Endothelial cell of umbilical vein (primary cell): Measurements from ENCODE around the gene POLE2. TPM values are rescaled to one million over a fixed set of nuclear protein-coding genes. Genes with fewer than 3 reads are reported as not detected.

Experiments used
- BruUV-seq: library from RNA; stranded (reverse); fragments of 400-500 nt; replicated peaks from 2 replicates; lab custom pipeline; 2021; lab: Mats Ljungman, UMichigan
- CTCF ChIA-PET: fragments of 300-600, 350-600 bp; sonication (Branson Sonifier 250); formaldehyde crosslinking; loops from one replicate; lab custom pipeline; 2021; ENCODE audit warnings: antibody characterized with exemption, inconsistent platforms; lab: Charles Lee
- POLR2A ChIA-PET: fragments of 300-600, 350-600 bp; sonication (Branson Sonifier 250); formaldehyde crosslinking; loops from one replicate; lab custom pipeline; 2021; ENCODE audit warnings: antibody characterized with exemption, inconsistent platforms; lab: Charles Lee
- DNase-seq: peaks from one replicate; pipeline ENCODE4 v3.0.0-alpha.2; 2011; ENCODE audit warnings: low read depth, low spot score
- FAIRE-seq: peaks from 2 replicates; lab custom pipeline; 2011; peaks lifted over from hg19 to GRCh38; lab: Jason Lieb, UNC
- H2AFZ ChIP-seq: 2 replicates; pipeline ENCODE4 v1.6.0; 2012; ENCODE audit warnings: low read depth, low read length, control low read depth, inconsistent platforms
- H3K27ac ChIP-seq: 2 replicates; pipeline ENCODE4 v1.5.1; 2011; ENCODE audit warnings: low read depth, mild to moderate bottlenecking, control low read depth, low read length, moderate library complexity; ENCODE audit not compliant: insufficient read depth
- H3K27me3 ChIP-seq, 2 experiments: 2 replicates each; pipeline versions ENCODE4 v1.6.0 to v1.6.1; 2011; ENCODE audit warnings: low read length in 2 of 2, mixed read lengths in 1 of 2; ENCODE audit not compliant: control insufficient read depth in 2 of 2, insufficient read depth in 2 of 2
- H3K36me3 ChIP-seq, 2 experiments: 2 replicates in 1 of 2; 3 replicates in 1 of 2; pipeline ENCODE4 v1.5.1; 2011; ENCODE audit warnings: low read length in 2 of 2, mild to moderate bottlenecking in 1 of 2, moderate library complexity in 1 of 2; ENCODE audit not compliant: control insufficient read depth in 2 of 2, insufficient read depth in 2 of 2; ENCODE audit errors: extremely low read depth in 1 of 2
- H3K4me1 ChIP-seq: 3 replicates; pipeline ENCODE4 v1.5.1; 2011; ENCODE audit warnings: mild to moderate bottlenecking, low read length; ENCODE audit not compliant: control insufficient read depth, insufficient read depth; ENCODE audit errors: extremely low read depth
- H3K4me2 ChIP-seq: 2 replicates; pipeline ENCODE4 v1.6.1; 2011; ENCODE audit warnings: low read length, control low read depth, mixed read lengths; ENCODE audit not compliant: insufficient read depth
- H3K4me3 ChIP-seq, 3 experiments: fragments of 200-600 bp in 1 of 3; sonication (generic), shearing (Covaris generic) in 1 of 3; replicated peaks in 1 of 3; 2 replicates each; pipeline ENCODE4 v1.5.1; 2011 to 2016; ENCODE audit warnings: control low read depth in 3 of 3, low read length in 3 of 3, mild to moderate bottlenecking in 2 of 3, inconsistent platforms in 1 of 3, low read depth in 1 of 3, moderate library complexity in 1 of 3; ENCODE audit not compliant: insufficient read depth in 1 of 3
- H3K79me2 ChIP-seq: 2 replicates; pipeline ENCODE4 v1.6.0; 2012; ENCODE audit warnings: low read length, inconsistent platforms; ENCODE audit not compliant: control insufficient read depth, insufficient read depth
- H3K9ac ChIP-seq: replicated peaks from 2 replicates; pipeline ENCODE3; 2011; ENCODE audit warnings: low read length, control low read depth; ENCODE audit not compliant: insufficient read depth; ENCODE audit errors: extremely low read depth
- H3K9me1 ChIP-seq: replicated peaks from 3 replicates; pipeline ENCODE4 v1.6.0; 2011; ENCODE audit warnings: mild to moderate bottlenecking, low read length; ENCODE audit not compliant: control insufficient read depth, insufficient read depth; ENCODE audit errors: extremely low read depth
- H3K9me3 ChIP-seq: replicated peaks from 2 replicates; pipeline ENCODE4 v1.5.1; 2012; ENCODE audit warnings: low read length, inconsistent platforms; ENCODE audit not compliant: control insufficient read depth, insufficient read depth
- H4K20me1 ChIP-seq: replicated peaks from 2 replicates; pipeline ENCODE3; 2011; ENCODE audit warnings: mild to moderate bottlenecking, low read length; ENCODE audit not compliant: control insufficient read depth, insufficient read depth; ENCODE audit errors: extremely low read depth
- CTCF ChIP-seq, 2 donors: IDR thresholded peaks; 1 replicate in 1 of 2; 2 replicates in 1 of 2; pipeline ENCODE4 v1.5.1; 2011; ENCODE audit warnings: low read length in 2 of 2, mild to moderate bottlenecking in 2 of 2, moderate library complexity in 2 of 2, control low read depth in 1 of 2, inconsistent platforms in 1 of 2, low read depth in 1 of 2; ENCODE audit not compliant: insufficient read depth in 1 of 2; ENCODE audit errors: extremely low read depth in 1 of 2
- EZH2 ChIP-seq: IDR thresholded peaks from 2 replicates; pipeline ENCODE4 v1.6.1; 2012; ENCODE audit warnings: borderline replicate concordance, low read depth, mild to moderate bottlenecking, moderate library complexity, low read length, inconsistent platforms; ENCODE audit not compliant: severe bottlenecking
- FOS ChIP-seq: IDR thresholded peaks from 2 replicates; pipeline ENCODE4 v1.6.1; 2011; ENCODE audit warnings: mild to moderate bottlenecking, low read length, moderate library complexity, borderline replicate concordance; ENCODE audit not compliant: insufficient read depth
- GATA2 ChIP-seq: IDR thresholded peaks from 2 replicates; pipeline ENCODE4 v1.7.0; 2011; ENCODE audit warnings: low read depth, mild to moderate bottlenecking, moderate library complexity, mixed read lengths, low read length; ENCODE audit not compliant: insufficient read length, insufficient read depth
- JUN ChIP-seq: IDR thresholded peaks from 2 replicates; pipeline ENCODE4 v1.6.1; 2011; ENCODE audit warnings: borderline replicate concordance, low read depth; ENCODE audit not compliant: insufficient read length, insufficient read depth
- MYC ChIP-seq: IDR thresholded peaks from one replicate; pipeline ENCODE4 v1.6.1; 2011; ENCODE audit warnings: mild to moderate bottlenecking, low read depth, low read length
- POLR2A ChIP-seq: IDR thresholded peaks from 2 replicates; pipeline ENCODE4 v1.6.1; 2012; ENCODE audit warnings: low read depth, mild to moderate bottlenecking, control low read depth, low read length
- POLR2AphosphoS5 ChIP-seq: IDR thresholded peaks from 2 replicates; pipeline ENCODE4 v1.6.1; 2012; ENCODE audit warnings: low read depth, mild to moderate bottlenecking, control low read depth, low read length, moderate library complexity; ENCODE audit not compliant: insufficient read depth
- dilution Hi-C: fragments of 300-500 bp; cut with MboI; formaldehyde crosslinking; loops from one replicate; pipeline ENCODE4 v1.15.0; 2019; ENCODE audit warnings: low sequenced_read_pairs; ENCODE audit not compliant: extremely low pct_ligation_motif_present
- intact Hi-C: fragments of 100-400 bp; cut with micrococcal nuclease; formaldehyde crosslinking; loops from one replicate; pipeline ENCODE4 v1.10.0; 2022
- polyA plus RNA-seq, 4 experiments: library from polyadenylated mRNA; depleted of rRNA in 3 of 4; stranded (reverse) in 3 of 4; unstranded in 1 of 4; fragments of >200 nt; gene quantifications; 2 replicates each; pipeline versions ENCODE4 v1.2.1 to v1.2.3, GENCODE V29; 2011 to 2012; ENCODE audit warnings: missing spikeins in 1 of 4
- total RNA-seq: library from RNA; stranded (reverse); gene quantifications from 2 replicates; pipeline ENCODE4 v1.2.3, GENCODE V29; 2021
- TF ChIP-seq, protein P1 (sequence below): IDR thresholded peaks from 2 replicates; pipeline ENCODE4 v1.6.1; 2011; ENCODE audit not compliant: insufficient read depth, insufficient read length

POLE2 gene
- total and polyA plus RNA-seq, 2 donors (not counting 3 experiments of a cell fraction or from before 2014, with no cell fraction given) = 12.5 to 16.4 TPM

DNA sequence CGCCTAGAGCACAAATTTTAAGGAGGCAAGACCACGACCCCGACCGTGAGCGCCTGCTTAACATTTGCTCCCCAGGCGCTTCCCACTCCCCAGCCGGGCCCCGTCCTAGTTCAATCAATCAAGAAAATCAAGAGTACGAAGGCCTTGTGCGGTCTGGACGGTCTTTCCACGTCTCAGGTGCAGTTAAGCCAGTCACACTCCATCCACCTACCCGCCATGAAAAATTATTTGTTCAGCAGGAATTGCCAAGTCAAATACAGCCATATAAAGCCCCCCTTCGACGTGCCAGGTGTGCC lies 89.9 kb downstream of the POLE2 start:
- Histone ChIP-seq H3K9me1 (no peaks in the 10 kb centered on the region), H4K20me1 (no peaks in the 10 kb centered on the region), H3K9ac (peak overlapping the region; percentile 98), H3K9me3 (no peaks in the 10 kb centered on the region), H2AFZ (peak overlapping the region; percentile 72), H3K79me2 (peaks cover 23% of the 10 kb centered on the region), H3K4me1 (peaks cover 3% of the 10 kb centered on the region), H3K4me3 (peak overlapping the region; percentile 57 to 100 (median 97)), H3K27me3 (no peaks in the 10 kb centered on the region), H3K36me3 (no peaks in the 10 kb centered on the region), H3K4me2 (peak overlapping the region; percentile 66), H3K27ac (peak overlapping the region; percentile 91)
- CTCF ChIA-PET = interaction anchor here (0.9 to 2.9 kb wide), 6 partner anchors 11 to 136 kb away, joined by 3 to 29 read pairs (median 7); partner anchors contain the start of genes MGAT2, RPL36AL and RPS29
- dilution Hi-C loops = no loop called here
- POLR2A ChIA-PET = interaction anchor here (1.7 kb wide), 2 partner anchors 11 to 23 kb away, joined by 12 to 15 read pairs; partner anchors contain the start of genes MGAT2, RPL36AL and RPS29
- no peak for TF ChIP-seq POLR2AphosphoS5
- no peak for TF ChIP-seq POLR2A
- no peak for TF ChIP-seq MYC
- no peak for TF ChIP-seq FOS
- TF ChIP-seq, protein P1, sequence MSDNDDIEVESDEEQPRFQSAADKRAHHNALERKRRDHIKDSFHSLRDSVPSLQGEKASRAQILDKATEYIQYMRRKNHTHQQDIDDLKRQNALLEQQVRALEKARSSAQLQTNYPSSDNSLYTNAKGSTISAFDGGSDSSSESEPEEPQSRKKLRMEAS = no peak
- TF ChIP-seq JUN = no peak
- no peak for TF ChIP-seq CTCF (IDR thresholded peaks at IDR 0.05; ENCODE audit: extremely low read depth in 1 of 2, insufficient read depth in 1 of 2, low read depth in 1 of 2, low read length in 2 of 2)
- TF ChIP-seq EZH2 = no peak
- TF ChIP-seq GATA2 = no peak
- no peak for FAIRE-seq
- BruUV-seq = no TSS peak
- no peak for DNase-seq
- intact Hi-C loops = loop anchor here (1.0 kb wide), 2 partner anchors 12 to 136 kb away; partner anchors contain the start of gene RPS29
